HG02884 (cell line): ENCODE data around the gene RANBP17.
"Not testable (repeated sequence)": the region's sequence is repeated elsewhere in the genome, so short reads cannot be mapped to it uniquely, and the experiment has no call there.

Experiments
- ATAC-seq: cut with Tn5 transposase; IDR thresholded peaks from one replicate; pipeline ENCODE4 v1.9.1; 2021; ENCODE audit warnings: mild to moderate bottlenecking, moderate library complexity; ENCODE audit not compliant: unreplicated experiment

RANBP17 gene

GRCh38 chr5:170861917-170862766, at the start of gene RANBP17:
Gene RANBP17, plus strand, starts transcription at chr5:170862018.
- ATAC-seq = no peak

GRCh38 chr5:170813231-170813630, 48.6 kb upstream of the RANBP17 start:
- ATAC-seq = no peak

DNA sequence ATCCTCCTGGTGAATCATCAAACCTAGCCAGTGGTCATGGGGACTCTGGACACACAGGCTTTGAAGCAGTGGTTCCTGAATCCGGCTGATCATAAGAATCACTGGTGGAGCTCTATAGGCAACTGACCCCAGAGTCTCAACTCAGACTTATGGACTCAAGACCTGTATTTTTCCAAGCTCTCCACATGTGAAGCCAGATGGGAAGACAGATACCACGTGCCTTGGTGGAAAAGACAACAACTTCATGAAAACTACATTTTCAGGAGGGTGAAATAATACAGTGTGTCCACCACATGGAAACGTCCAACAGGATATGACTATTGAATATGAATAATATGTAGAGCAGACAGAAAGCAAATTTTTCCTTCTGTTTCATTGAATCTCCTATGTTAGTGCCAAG, 44.6 kb upstream of the RANBP17 start:
- no peak for ATAC-seq

GRCh38 chr5:170818232-170818631, 43.6 kb upstream of the RANBP17 start:
- ATAC-seq = no peak

- no peak for ATAC-seq
These were observed 42.0 kb upstream of the RANBP17 start for GRCh38 chr5:170819824-170820223.

DNA sequence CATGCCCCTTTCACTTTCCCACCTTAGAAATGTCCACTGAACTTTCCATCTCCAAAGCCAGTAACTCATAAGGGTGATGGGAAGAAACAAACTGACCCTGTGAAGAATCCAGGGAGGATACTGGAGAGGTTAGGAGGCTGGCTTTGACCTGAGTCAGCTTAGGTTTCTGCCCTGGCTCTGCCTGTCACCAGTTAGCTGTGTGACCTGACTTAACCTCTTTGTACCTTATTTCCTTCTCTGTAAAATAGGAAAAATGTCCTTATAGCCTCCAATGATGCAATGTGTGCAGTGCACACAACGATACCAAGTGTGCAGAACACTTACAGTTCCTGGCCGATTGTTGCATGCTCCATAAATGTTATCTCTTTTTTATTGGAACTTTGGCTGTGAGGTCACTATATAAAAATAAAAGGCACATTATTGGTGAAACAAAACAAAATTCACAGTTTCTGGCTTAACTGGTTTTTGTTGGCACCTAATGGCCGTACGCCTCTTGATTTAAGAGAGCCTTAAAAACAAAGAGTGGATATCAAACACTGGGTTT, 40.5 kb upstream of the RANBP17 start:
- no peak for ATAC-seq

- ATAC-seq = no peak
These were observed 35.7 kb upstream of the RANBP17 start for GRCh38 chr5:170826117-170826516.

- ATAC-seq = no peak
These were observed 29.6 kb upstream of the RANBP17 start for GRCh38 chr5:170832241-170832640.

DNA sequence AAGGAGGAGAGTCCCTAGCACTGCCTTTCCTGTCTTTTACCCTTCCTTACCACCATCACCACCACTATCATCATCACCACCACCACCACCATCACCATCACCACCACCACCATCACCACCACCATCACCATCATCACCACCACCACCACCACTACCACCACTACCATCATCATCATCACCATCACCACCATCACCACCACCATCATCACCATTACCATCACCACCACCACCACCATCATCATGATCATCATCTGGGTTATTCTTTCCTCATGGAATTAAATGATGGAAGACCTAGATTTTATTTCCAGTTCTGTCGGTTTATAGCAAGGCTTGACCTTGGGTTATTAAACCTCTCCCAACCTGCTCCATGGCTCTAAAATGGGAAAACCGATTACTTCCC, 27.8 kb upstream of the RANBP17 start:
- not testable (repeated sequence) for ATAC-seq

- no peak for ATAC-seq
These were observed 25.6 kb upstream of the RANBP17 start for GRCh38 chr5:170836226-170836625.

GRCh38 chr5:170843870-170844269, 17.9 kb upstream of the RANBP17 start:
- no peak for ATAC-seq

DNA sequence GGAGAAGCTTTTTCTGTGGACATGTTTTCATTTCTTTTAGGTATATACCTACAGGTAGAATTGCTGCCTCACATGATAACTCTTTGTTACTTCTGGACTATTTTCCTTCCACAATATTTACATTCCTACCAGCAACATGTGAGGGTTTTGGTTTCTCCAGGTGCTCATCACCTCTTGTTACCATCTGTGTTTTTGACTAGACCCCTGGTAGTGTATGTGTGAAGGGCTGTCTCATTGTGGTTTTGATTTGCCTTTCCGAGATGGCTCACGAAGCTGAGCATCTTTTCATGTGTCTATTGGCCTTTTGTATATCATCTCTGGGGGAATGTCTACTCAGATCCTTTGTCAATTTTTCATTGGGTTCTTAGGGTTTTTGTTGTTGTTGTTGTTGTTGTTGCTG, 17.2 kb upstream of the RANBP17 start:
- ATAC-seq = no peak

DNA sequence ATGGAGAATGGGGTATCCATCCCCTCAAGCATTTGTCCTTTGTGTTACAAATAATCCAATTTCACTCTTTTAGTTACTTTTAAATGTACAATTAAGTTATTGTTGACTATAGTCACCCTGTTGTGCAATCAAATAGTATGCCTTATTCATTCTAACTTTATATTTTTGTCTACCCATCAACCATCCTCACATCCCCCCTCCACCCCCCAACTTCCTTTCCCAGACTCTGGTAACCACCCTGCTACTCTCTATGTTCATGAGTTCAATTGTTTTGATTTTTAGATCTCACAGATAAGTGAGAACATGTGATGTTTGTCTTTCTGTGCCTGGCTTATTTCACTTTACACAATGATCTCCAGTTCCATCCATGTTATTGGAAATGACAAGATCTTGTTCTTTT, 15.4 kb upstream of the RANBP17 start:
- ATAC-seq = no peak

- ATAC-seq = no peak
These were observed 15.0 kb upstream of the RANBP17 start for GRCh38 chr5:170846846-170847245.

GRCh38 chr5:170848033-170848432, 13.8 kb upstream of the RANBP17 start:
- ATAC-seq = no peak

DNA sequence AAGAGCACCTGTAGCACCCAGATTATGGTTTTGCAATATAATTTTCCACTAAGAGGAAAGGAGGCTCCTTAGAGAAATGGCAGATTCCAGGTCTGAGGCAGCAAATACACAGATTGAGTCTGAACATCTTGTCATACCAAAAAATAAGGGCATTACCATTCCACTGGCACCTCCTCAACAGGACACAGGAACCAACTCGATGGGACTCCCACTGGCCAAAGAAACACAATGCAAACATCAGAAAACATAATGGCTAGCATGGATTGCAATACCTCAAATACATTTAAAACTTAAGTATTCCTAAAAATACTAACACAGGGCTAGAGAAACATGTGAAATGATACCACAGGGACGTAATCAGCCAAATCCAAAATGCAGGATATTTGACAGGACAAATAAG, 12.4 kb upstream of the RANBP17 start:
- ATAC-seq = no peak

GRCh38 chr5:170854566-170854965, 7.3 kb upstream of the RANBP17 start:
- no peak for ATAC-seq

DNA sequence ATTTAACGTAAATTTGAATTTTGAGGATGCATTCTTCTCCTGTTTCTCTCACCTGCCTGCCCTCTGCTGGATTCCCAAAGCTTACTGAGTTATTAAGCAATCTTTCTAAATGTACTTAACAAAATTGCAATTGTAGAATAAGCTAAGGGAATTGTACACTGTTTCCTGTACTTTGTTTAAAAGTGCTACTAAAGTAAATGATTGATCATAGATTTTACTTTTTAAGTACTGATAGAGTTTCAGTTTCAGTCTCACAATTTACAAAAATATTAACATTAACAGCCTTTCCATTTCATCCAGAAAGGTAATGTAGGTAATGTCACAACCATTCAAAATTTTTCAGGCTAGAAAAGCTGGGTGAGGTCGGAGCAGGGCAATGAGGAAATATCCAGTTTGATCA, 4.8 kb upstream of the RANBP17 start:
- no peak for ATAC-seq

GRCh38 chr5:170860415-170860814, 1.4 kb upstream of the RANBP17 start:
- no peak for ATAC-seq

DNA sequence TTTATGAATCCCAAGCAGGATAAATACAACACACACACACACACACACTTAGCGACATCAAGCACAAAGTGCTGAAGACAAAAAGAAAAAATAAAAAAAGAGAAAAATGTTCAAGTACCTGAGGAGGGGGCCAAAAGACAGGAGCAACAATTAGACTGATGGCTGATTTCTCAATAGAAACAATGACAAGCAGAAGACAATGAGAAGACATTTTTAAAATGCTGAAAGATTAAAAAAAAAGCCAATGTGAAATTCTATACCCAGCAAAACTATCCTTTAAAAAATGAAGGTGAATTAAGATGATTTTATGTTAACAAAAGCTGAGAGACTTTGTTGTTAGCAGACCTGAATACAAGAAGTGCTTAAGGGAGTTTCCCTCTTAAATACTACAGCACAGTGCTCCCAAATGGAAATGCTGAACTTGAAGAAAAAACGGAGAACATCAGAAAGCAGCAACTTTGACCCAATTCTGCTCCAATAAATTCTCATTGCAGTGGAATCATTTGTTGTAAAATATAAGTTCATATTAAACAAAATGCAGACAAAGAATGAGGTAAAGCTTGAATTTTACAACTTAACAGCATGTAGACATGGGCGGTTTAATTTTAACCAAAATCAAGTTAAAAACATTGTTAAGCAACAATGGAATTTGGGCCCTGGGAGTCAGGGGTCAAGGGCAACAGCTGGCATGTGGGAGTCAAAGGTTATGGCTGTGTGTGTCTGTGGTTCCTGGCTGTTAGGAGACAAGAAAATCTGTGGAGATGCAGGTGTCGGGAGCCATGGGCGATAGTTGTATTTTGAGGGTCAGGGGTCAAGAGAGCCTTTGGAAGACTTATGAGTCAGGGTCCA, 776 bp upstream of the RANBP17 start:
- no peak for ATAC-seq

DNA sequence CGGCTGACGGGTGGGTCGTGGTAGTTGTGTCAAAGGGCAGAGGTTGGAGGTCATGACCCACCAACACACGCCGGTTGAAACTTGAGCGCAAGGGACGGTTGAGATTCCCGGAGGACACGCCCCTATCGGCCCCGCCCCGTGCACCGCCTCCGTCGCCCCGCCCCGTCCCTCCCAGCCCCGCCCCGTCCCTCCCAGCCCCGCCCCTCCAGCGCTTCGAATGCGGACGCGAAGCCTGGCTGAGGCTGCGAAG, 226 bp upstream of the RANBP17 start:
- ATAC-seq = no peak

GRCh38 chr5:170863646-170864045, 1.8 kb downstream of the RANBP17 start:
- ATAC-seq = no peak
